H9 (cell line): ENCODE measurements around the gene HNRNPR. TPM values are rescaled to one million over a fixed set of nuclear protein-coding genes. Genes with fewer than 3 reads are reported as not detected.

Source experiments
- DNase-seq: peaks from one replicate; pipeline ENCODE4 v3.0.0-alpha.2; 2017
- H2AFZ ChIP-seq: one replicate; pipeline ENCODE4 v1.6.1; 2013; ENCODE audit warnings: mild to moderate bottlenecking, low read length, control low read depth, moderate library complexity
- H2AK5ac ChIP-seq: 2 replicates; pipeline ENCODE4 v1.6.1; 2013; ENCODE audit warnings: low read length, control low read depth, mixed read lengths; ENCODE audit not compliant: insufficient read length
- H2BK120ac ChIP-seq: one replicate; pipeline ENCODE4 v1.6.1; 2013; ENCODE audit warnings: low read depth, mild to moderate bottlenecking, low read length, control low read depth, inconsistent platforms; ENCODE audit not compliant: poor library complexity, severe bottlenecking
- H2BK12ac ChIP-seq: 2 replicates; pipeline ENCODE4 v1.6.1; 2013; ENCODE audit warnings: low read length, control low read depth, mixed read lengths, low read depth; ENCODE audit not compliant: insufficient read length
- H2BK15ac ChIP-seq: 2 replicates; pipeline ENCODE4 v1.6.1; 2013; ENCODE audit warnings: low read depth, low read length, control low read depth
- H2BK20ac ChIP-seq: one replicate; pipeline ENCODE4 v1.6.1; 2013; ENCODE audit warnings: low read depth, mild to moderate bottlenecking, low read length, control low read depth, inconsistent platforms; ENCODE audit not compliant: poor library complexity, severe bottlenecking
- H2BK5ac ChIP-seq: 2 replicates; pipeline ENCODE4 v1.6.1; 2013; ENCODE audit warnings: low read length, control low read depth, mixed read lengths; ENCODE audit not compliant: insufficient read length
- H3K14ac ChIP-seq: 2 replicates; pipeline ENCODE4 v1.6.1; 2013; ENCODE audit warnings: low read length, control low read depth; ENCODE audit not compliant: insufficient read depth
- H3K18ac ChIP-seq: 2 replicates; pipeline ENCODE4 v1.6.1; 2013; ENCODE audit warnings: low read depth, mild to moderate bottlenecking, mixed read lengths, low read length, control low read depth; ENCODE audit not compliant: insufficient read length
- H3K23ac ChIP-seq: 2 replicates; pipeline ENCODE4 v1.6.1; 2013; ENCODE audit warnings: low read length, control low read depth, mixed read lengths, low read depth; ENCODE audit not compliant: insufficient read length
- H3K23me2 ChIP-seq: 2 replicates; pipeline ENCODE4 v1.6.1; 2013; ENCODE audit warnings: low read depth, mild to moderate bottlenecking, mixed read lengths, low read length, control low read depth; ENCODE audit not compliant: insufficient read length, poor library complexity, severe bottlenecking
- H3K27ac ChIP-seq: 2 replicates; pipeline ENCODE4 v1.5.1; 2013; ENCODE audit warnings: low read length, control low read depth, mixed read lengths, low read depth; ENCODE audit not compliant: insufficient read length
- H3K27me3 ChIP-seq: 2 replicates; pipeline ENCODE4 v1.6.1; 2013; ENCODE audit warnings: low read length, control low read depth, inconsistent platforms; ENCODE audit not compliant: insufficient read depth
- H3K4ac ChIP-seq: 2 replicates; pipeline ENCODE4 v1.6.1; 2013; ENCODE audit warnings: low read depth, mild to moderate bottlenecking, control low read depth, inconsistent platforms, low read length, moderate library complexity
- H3K4me1 ChIP-seq: 2 replicates; pipeline ENCODE4 v1.6.1; 2013; ENCODE audit warnings: low read length, control low read depth, inconsistent platforms; ENCODE audit not compliant: insufficient read depth
- H3K4me2 ChIP-seq: 2 replicates; pipeline ENCODE4 v1.6.1; 2013; ENCODE audit warnings: low read length, control low read depth, mixed read lengths; ENCODE audit not compliant: insufficient read length, insufficient read depth
- H3K56ac ChIP-seq: 2 replicates; pipeline ENCODE4 v1.6.1; 2013; ENCODE audit warnings: low read depth, mild to moderate bottlenecking, mixed read lengths, low read length, control low read depth; ENCODE audit not compliant: insufficient read length
- H3K79me1 ChIP-seq: 2 replicates; pipeline ENCODE4 v1.6.1; 2013; ENCODE audit warnings: low read depth, mild to moderate bottlenecking, moderate library complexity, low read length, control low read depth, inconsistent platforms; ENCODE audit not compliant: insufficient read depth, poor library complexity, severe bottlenecking
- H3K79me2 ChIP-seq: 2 replicates; pipeline ENCODE4 v1.6.1; 2013; ENCODE audit warnings: low read length, control low read depth, inconsistent platforms; ENCODE audit not compliant: insufficient read depth
- H3K9ac ChIP-seq: 2 replicates; pipeline ENCODE4 v1.6.1; 2013; ENCODE audit warnings: low read length, control low read depth, mixed read lengths; ENCODE audit not compliant: insufficient read length; ENCODE audit errors: extremely low read depth
- H3K9me3 ChIP-seq: one replicate; pipeline ENCODE4 v1.6.1; 2013; ENCODE audit warnings: low read depth, low read length, inconsistent platforms; ENCODE audit not compliant: control insufficient read depth
- H3T11ph ChIP-seq: one replicate; pipeline ENCODE4 v1.6.1; 2013; ENCODE audit warnings: mild to moderate bottlenecking, low read length, control low read depth, inconsistent platforms
- H4K20me1 ChIP-seq: one replicate; pipeline ENCODE4 v1.6.1; 2013; ENCODE audit not compliant: control insufficient read depth, insufficient read length, insufficient read depth
- H4K5ac ChIP-seq: 2 replicates; pipeline ENCODE4 v1.6.1; 2013; ENCODE audit warnings: low read depth, mild to moderate bottlenecking, mixed read lengths, low read length, control low read depth; ENCODE audit not compliant: insufficient read length
- H4K8ac ChIP-seq: replicated peaks from 2 replicates; pipeline ENCODE4 v1.6.1; 2013; ENCODE audit warnings: low read length, control low read depth, mixed read lengths, low read depth; ENCODE audit not compliant: insufficient read length
- H4K91ac ChIP-seq: 2 replicates; pipeline ENCODE4 v1.6.1; 2013; ENCODE audit warnings: low read depth, mild to moderate bottlenecking, moderate library complexity, mixed read lengths, low read length, control low read depth; ENCODE audit not compliant: insufficient read length
- H3K27ac Mint-ChIP-seq, 3 experiments: 2 replicates in 2 of 3; 3 replicates in 1 of 3; pipeline ENCODE4 v1.8.0; 2020 to 2021; ENCODE audit warnings: mixed read lengths in 3 of 3, mild to moderate bottlenecking in 1 of 3, moderate library complexity in 1 of 3
- H3K27me3 Mint-ChIP-seq: 2 replicates; pipeline ENCODE4 v1.8.0; 2021; ENCODE audit warnings: low read depth, mild to moderate bottlenecking, moderate library complexity, mixed read lengths
- H3K36me3 Mint-ChIP-seq, 3 experiments: 2 replicates in 2 of 3; 3 replicates in 1 of 3; pipeline ENCODE4 v1.8.0; 2020 to 2021; ENCODE audit warnings: low read depth in 3 of 3, mixed read lengths in 3 of 3; ENCODE audit not compliant: insufficient read depth in 1 of 3
- H3K4me1 Mint-ChIP-seq, 2 experiments: 2 replicates each; pipeline ENCODE4 v1.8.0; 2020; ENCODE audit warnings: mixed read lengths in 2 of 2
- H3K4me3 Mint-ChIP-seq, 2 experiments: 2 replicates in 1 of 2; 3 replicates in 1 of 2; pipeline ENCODE4 v1.8.0; 2020 to 2021; ENCODE audit warnings: mild to moderate bottlenecking in 2 of 2, mixed read lengths in 2 of 2, moderate library complexity in 1 of 2
- H3K9me3 Mint-ChIP-seq, 2 experiments: 2 replicates in 1 of 2; 3 replicates in 1 of 2; pipeline ENCODE4 v1.8.0; 2020; ENCODE audit warnings: mild to moderate bottlenecking in 2 of 2, mixed read lengths in 2 of 2, moderate library complexity in 1 of 2
- WGBS: extraction: QIAGEN DNeasy Blood & Tissue Kit; methylation state at CpG from one replicate; pipeline ENCODE4 v1.1.7; 2013; ENCODE audit warnings: missing lambda C conversion rate, low lambda C conversion rate, mixed read lengths; ENCODE audit not compliant: insufficient read length; ENCODE audit errors: extremely low coverage; 5-methylcytosine and 5-hydroxymethylcytosine counted together
- total RNA-seq: library from RNA; stranded (reverse); gene quantifications from 2 replicates; pipeline ENCODE4 v1.2.1, GENCODE V29; 2021
- TF ChIP-seq, protein P1 (sequence below): fragments of 200-600 bp; sonication (generic); conservative IDR thresholded peaks from 3 replicates; pipeline ENCODE4 v1.8.0; 2021; ENCODE audit warnings: antibody characterized with exemption, mild to moderate bottlenecking

HNRNPR gene
- total RNA-seq, 1 experiment from 2014 or later: 196 TPM

DNA sequence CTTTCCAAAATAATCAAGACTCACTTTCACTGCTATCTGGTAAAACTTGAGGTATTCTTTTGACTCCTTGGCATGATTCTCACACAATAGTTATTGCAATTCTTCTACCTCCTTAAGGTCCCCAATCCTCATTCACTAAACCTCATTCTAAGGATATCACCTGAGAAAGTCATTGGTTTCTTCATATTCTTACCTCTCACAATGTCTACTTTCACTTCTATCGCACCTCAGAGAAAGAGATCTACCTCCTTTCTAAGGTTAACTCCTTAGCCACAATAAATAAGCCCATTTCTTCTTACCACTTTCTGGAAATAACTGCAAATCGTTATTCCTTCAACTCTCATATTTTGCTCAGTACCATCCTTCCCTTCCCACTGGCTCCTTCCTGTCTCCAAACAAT is 18.7 kb downstream of the HNRNPR start:
- no peak overlapping the region for H2AK5ac ChIP-seq
- H3K9ac ChIP-seq: no peak overlapping the region
- H3K4me1 Mint-ChIP-seq: no peaks in the 10 kb centered on the region
- no peak overlapping the region for H4K91ac ChIP-seq
- H3K27me3 Mint-ChIP-seq: no peaks in the 10 kb centered on the region
- H3K4me3 Mint-ChIP-seq: no peak overlapping the region
- H3K4me1 ChIP-seq: no peaks in the 10 kb centered on the region
- H3T11ph ChIP-seq: no peak overlapping the region
- no peak overlapping the region for H2BK15ac ChIP-seq
- no peaks in the 10 kb centered on the region for H3K9me3 Mint-ChIP-seq
- no peak overlapping the region for H2BK5ac ChIP-seq
- no peak overlapping the region for H2BK12ac ChIP-seq
- no peak overlapping the region for H3K27ac ChIP-seq
- H3K27me3 ChIP-seq: no peaks in the 10 kb centered on the region
- no peak overlapping the region for H3K4ac ChIP-seq
- H3K23ac ChIP-seq: no peak overlapping the region
- TF ChIP-seq, protein P1, sequence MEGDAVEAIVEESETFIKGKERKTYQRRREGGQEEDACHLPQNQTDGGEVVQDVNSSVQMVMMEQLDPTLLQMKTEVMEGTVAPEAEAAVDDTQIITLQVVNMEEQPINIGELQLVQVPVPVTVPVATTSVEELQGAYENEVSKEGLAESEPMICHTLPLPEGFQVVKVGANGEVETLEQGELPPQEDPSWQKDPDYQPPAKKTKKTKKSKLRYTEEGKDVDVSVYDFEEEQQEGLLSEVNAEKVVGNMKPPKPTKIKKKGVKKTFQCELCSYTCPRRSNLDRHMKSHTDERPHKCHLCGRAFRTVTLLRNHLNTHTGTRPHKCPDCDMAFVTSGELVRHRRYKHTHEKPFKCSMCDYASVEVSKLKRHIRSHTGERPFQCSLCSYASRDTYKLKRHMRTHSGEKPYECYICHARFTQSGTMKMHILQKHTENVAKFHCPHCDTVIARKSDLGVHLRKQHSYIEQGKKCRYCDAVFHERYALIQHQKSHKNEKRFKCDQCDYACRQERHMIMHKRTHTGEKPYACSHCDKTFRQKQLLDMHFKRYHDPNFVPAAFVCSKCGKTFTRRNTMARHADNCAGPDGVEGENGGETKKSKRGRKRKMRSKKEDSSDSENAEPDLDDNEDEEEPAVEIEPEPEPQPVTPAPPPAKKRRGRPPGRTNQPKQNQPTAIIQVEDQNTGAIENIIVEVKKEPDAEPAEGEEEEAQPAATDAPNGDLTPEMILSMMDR: no peak
- no peaks in the 10 kb centered on the region for H3K9me3 ChIP-seq
- WGBS: no CpG with 5 or more reads among the region's 2 CpGs
- no peak overlapping the region for H3K18ac ChIP-seq
- H3K79me1 ChIP-seq: no peaks in the 10 kb centered on the region
- H4K5ac ChIP-seq: no peak overlapping the region
- H4K8ac ChIP-seq: no peak overlapping the region
- no peak overlapping the region for H2BK20ac ChIP-seq
- H3K79me2 ChIP-seq: no peaks in the 10 kb centered on the region; the same call in 1 of the 2 replicates
- DNase-seq: no peak
- no peak overlapping the region for H3K56ac ChIP-seq
- H2AFZ ChIP-seq: no peak overlapping the region
- no peak overlapping the region for H2BK120ac ChIP-seq
- no peak overlapping the region for H3K14ac ChIP-seq
- peaks cover 43 to 75% (median 74%) of the 10 kb centered on the region in 3 experiments for H3K36me3 Mint-ChIP-seq
- H3K4me2 ChIP-seq: no peak overlapping the region
- H3K27ac Mint-ChIP-seq: no peak overlapping the region
- H4K20me1 ChIP-seq: no peaks in the 10 kb centered on the region
- H3K23me2 ChIP-seq: no peaks in the 10 kb centered on the region
